ENCODE data around the gene PCBP2. TPM values are rescaled to one million over a fixed set of nuclear protein-coding genes. Genes with fewer than 3 reads are reported as not detected.
A peak's percentile ranks its signal among the peaks of the same experiment; 100 is the strongest.
"Not testable (repeated sequence)": the region's sequence is repeated elsewhere in the genome, so short reads cannot be mapped to it uniquely, and the experiment has no call there.

PCBP2 gene
- 100 to 1,000 TPM; 634 to 679 TPM for total RNA-seq
- 1,000 to 10,000 TPM in 5 of 6 donors, 100 to 1,000 TPM in 1; 986 to 1,132 (median 1,062) TPM for polyA plus RNA-seq (ENCODE audit: insufficient read length in 6 of 6)
- long read RNA-seq, donor 1, transcript PCBP2-202 (15 exons, 1,814 nt), result minor isoform, 8 of 147 reads
- long read RNA-seq, donor 1, transcript PCBP2-201 (14 exons, 1,730 nt), result minor isoform, 11 of 147 reads
- long read RNA-seq, donor 1, transcript PCBP2-203 (13 exons, 3,026 nt), result minor isoform, 6 of 147 reads
- long read RNA-seq, donor 1, transcript PCBP2-209 (3 exons, 1,696 nt), result major isoform, 28 of 147 reads
- long read RNA-seq, donor 1, partial matches to known transcripts, result 64 of 147 reads
- long read RNA-seq, donor 1, other reads (novel, unspliced or antisense), result 15 of 147 reads
- long read RNA-seq, donor 2, transcript PCBP2-209 (3 exons, 1,696 nt), result major isoform, 34 of 177 reads
- long read RNA-seq, donor 2, transcript PCBP2-202 (15 exons, 1,814 nt), result minor isoform, 6 of 177 reads
- long read RNA-seq, donor 2, transcript PCBP2-203 (13 exons, 3,026 nt), result minor isoform, 5 of 177 reads
- long read RNA-seq, donor 2, partial matches to known transcripts, result 94 of 177 reads
- long read RNA-seq, donor 2, other reads (novel, unspliced or antisense), result 24 of 177 reads
- long read RNA-seq, donor 3, transcript PCBP2-201 (14 exons, 1,730 nt), result minor isoform, 13 of 115 reads
- long read RNA-seq, donor 3, transcript PCBP2-207 (15 exons, 1,457 nt), result minor isoform, 14 of 115 reads
- long read RNA-seq, donor 3, transcript PCBP2-203 (13 exons, 3,026 nt), result minor isoform, 13 of 115 reads
- long read RNA-seq, donor 3, transcript PCBP2-209 (3 exons, 1,696 nt), result major isoform, 16 of 115 reads
- long read RNA-seq, donor 3, partial matches to known transcripts, result 10 of 115 reads
- long read RNA-seq, donor 3, other reads (novel, unspliced or antisense), result 31 of 115 reads
- long read RNA-seq, donor 4, partial matches to known transcripts, result 31 of 42 reads
- long read RNA-seq, donor 4, other reads (novel, unspliced or antisense), result 7 of 42 reads
- long read RNA-seq, donor 5, transcript PCBP2-207 (15 exons, 1,457 nt), result minor isoform, 8 of 123 reads
- long read RNA-seq, donor 5, transcript PCBP2-202 (15 exons, 1,814 nt), result minor isoform, 6 of 123 reads
- long read RNA-seq, donor 5, transcript PCBP2-201 (14 exons, 1,730 nt), result minor isoform, 6 of 123 reads
- long read RNA-seq, donor 5, transcript PCBP2-209 (3 exons, 1,696 nt), result major isoform, 22 of 123 reads
- long read RNA-seq, donor 5, partial matches to known transcripts, result 43 of 123 reads
- long read RNA-seq, donor 5, other reads (novel, unspliced or antisense), result 27 of 123 reads
- long read RNA-seq, donor 6, transcript PCBP2-209 (3 exons, 1,696 nt), result major isoform, 19 of 82 reads
- long read RNA-seq, donor 6, transcript PCBP2-207 (15 exons, 1,457 nt), result minor isoform, 12 of 82 reads
- long read RNA-seq, donor 6, transcript PCBP2-202 (15 exons, 1,814 nt), result minor isoform, 10 of 82 reads
- long read RNA-seq, donor 6, transcript PCBP2-203 (13 exons, 3,026 nt), result minor isoform, 6 of 82 reads
- long read RNA-seq, donor 6, partial matches to known transcripts, result 23 of 82 reads
- long read RNA-seq, donor 6, other reads (novel, unspliced or antisense), result 5 of 82 reads
- long read RNA-seq, donor 7, transcript PCBP2-209 (3 exons, 1,696 nt), result major isoform, 14 of 61 reads
- long read RNA-seq, donor 7, partial matches to known transcripts, result 15 of 61 reads
- long read RNA-seq, donor 7, other reads (novel, unspliced or antisense), result 19 of 61 reads
- long read RNA-seq, donor 8, transcript PCBP2-203 (13 exons, 3,026 nt), result minor isoform, 8 of 115 reads
- long read RNA-seq, donor 8, transcript PCBP2-201 (14 exons, 1,730 nt), result minor isoform, 9 of 115 reads
- long read RNA-seq, donor 8, transcript PCBP2-202 (15 exons, 1,814 nt), result minor isoform, 11 of 115 reads
- long read RNA-seq, donor 8, transcript PCBP2-209 (3 exons, 1,696 nt), result major isoform, 12 of 115 reads
- long read RNA-seq, donor 8, partial matches to known transcripts, result 33 of 115 reads
- long read RNA-seq, donor 8, other reads (novel, unspliced or antisense), result 28 of 115 reads
- long read RNA-seq, donor 9, partial matches to known transcripts, result 0 of 1 reads
- long read RNA-seq, donor 9, other reads (novel, unspliced or antisense), result 0 of 1 reads
- long read RNA-seq, donor 10, partial matches to known transcripts, result 3 of 16 reads
- long read RNA-seq, donor 10, other reads (novel, unspliced or antisense), result 10 of 16 reads
- long read RNA-seq, donor 11, transcript PCBP2-203 (13 exons, 3,026 nt), result minor isoform, 5 of 86 reads
- long read RNA-seq, donor 11, transcript PCBP2-207 (15 exons, 1,457 nt), result minor isoform, 9 of 86 reads
- long read RNA-seq, donor 11, transcript PCBP2-209 (3 exons, 1,696 nt), result major isoform, 16 of 86 reads
- long read RNA-seq, donor 11, transcript PCBP2-201 (14 exons, 1,730 nt), result minor isoform, 6 of 86 reads
- long read RNA-seq, donor 11, partial matches to known transcripts, result 32 of 86 reads
- long read RNA-seq, donor 11, other reads (novel, unspliced or antisense), result 5 of 86 reads
- long read RNA-seq, donor 12, transcript PCBP2-207 (15 exons, 1,457 nt), result minor isoform, 7 of 102 reads
- long read RNA-seq, donor 12, transcript PCBP2-209 (3 exons, 1,696 nt), result major isoform, 18 of 102 reads
- long read RNA-seq, donor 12, transcript PCBP2-203 (13 exons, 3,026 nt), result minor isoform, 6 of 102 reads
- long read RNA-seq, donor 12, partial matches to known transcripts, result 24 of 102 reads
- long read RNA-seq, donor 12, other reads (novel, unspliced or antisense), result 30 of 102 reads

GRCh38 chr12:53451661-53452158 lies at the start of gene PCBP2:
Gene PCBP2, plus strand, starts transcription at chr12:53452102. Its CDS starts 2,699 bp downstream, at chr12:53454801.
- Histone ChIP-seq H3K27me3 (no peaks in the 10 kb centered on the region), H3K4me3 (peak within 1 kb of the TSS; percentile 54 to 69), H3K9me3 (no peaks in the 10 kb centered on the region), H3K27ac (peak within 1 kb of the TSS; percentile 92 to 94), H3K4me1 (peaks cover 14 to 33% of the 10 kb centered on the region in 2 donors), H3K36me3 (peaks cover 2 to 52% of the 10 kb centered on the region in 2 donors)
- peak; percentile 82 to 89 for TF ChIP-seq CTCF (IDR thresholded peaks at IDR 0.05)
- intact Hi-C loops (cut with DNase I), result no loop called here
- DNase-seq (peak; percentile 98 to 99 (median 98)), ATAC-seq (peak; percentile 94)

DNA sequence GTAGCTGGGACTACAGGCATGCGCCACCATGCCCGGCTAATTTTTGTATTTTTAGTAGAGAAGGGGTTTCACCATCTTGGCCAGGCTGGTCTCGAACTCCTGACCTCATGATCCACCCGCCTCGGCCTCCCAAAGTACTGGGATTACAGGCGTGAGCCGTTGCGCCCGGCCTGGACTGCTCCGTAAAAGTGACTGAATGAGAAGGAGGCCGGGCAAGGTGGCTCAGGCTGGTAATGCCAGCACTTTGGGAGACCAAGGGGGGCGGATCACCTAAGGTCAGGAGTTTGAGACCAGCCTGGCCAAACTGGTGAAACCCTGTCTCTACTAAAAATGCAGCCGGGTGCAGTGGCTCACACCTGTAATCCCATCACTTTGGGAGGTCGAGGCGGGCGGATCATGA lies 49.6 kb upstream of the PCBP2 start:
- H3K4me1 ChIP-seq; ATAC-seq; H3K9me3 ChIP-seq; H3K27ac ChIP-seq; H3K27me3 ChIP-seq; intact Hi-C loops (cut with DNase I); DNase-seq; H3K4me3 ChIP-seq: not testable (repeated sequence)
- H3K36me3 ChIP-seq, result peaks cover 0 to 58% of the 10 kb centered on the region in 2 donors

DNA sequence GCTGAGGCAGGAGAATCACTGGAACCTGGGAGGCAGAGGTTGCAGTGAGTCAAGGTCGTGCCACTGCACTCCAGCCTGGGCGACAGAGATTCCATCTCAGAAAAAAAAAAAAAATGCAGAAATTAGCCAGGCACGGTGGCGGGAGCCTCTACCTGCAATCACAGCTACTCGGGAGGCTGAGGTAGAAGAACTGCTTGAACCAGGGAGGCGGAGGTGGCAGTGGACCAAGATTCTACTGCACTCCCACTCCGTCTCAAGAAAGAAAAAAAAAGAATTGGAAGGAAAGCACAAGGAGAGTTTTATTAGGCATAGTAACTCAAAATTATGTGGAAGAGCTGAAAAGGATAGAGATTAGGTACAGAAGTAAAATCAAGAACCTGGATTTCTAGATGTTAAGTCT lies 49.0 kb upstream of the PCBP2 start:
- TF ChIP-seq CTCF (IDR thresholded peaks at IDR 0.05), result no peak
- H3K4me3 ChIP-seq, result no peak overlapping the region
- H3K27me3 ChIP-seq, result no peaks in the 10 kb centered on the region
- no peaks in the 10 kb centered on the region for H3K4me1 ChIP-seq
- DNase-seq (no peak), ATAC-seq (no peak)
- H3K36me3 ChIP-seq, result peaks cover 0 to 63% of the 10 kb centered on the region in 2 donors
- H3K27ac ChIP-seq, result no peak overlapping the region
- intact Hi-C loops (cut with DNase I), result no loop called here
- H3K9me3 ChIP-seq, result no peaks in the 10 kb centered on the region

- Histone ChIP-seq H3K27ac (no peak overlapping the region), H3K27me3 (no peaks in the 10 kb centered on the region), H3K36me3 (peaks cover 0 to 76% of the 10 kb centered on the region in 2 donors), H3K4me1 (peaks cover 0 to 18% of the 10 kb centered on the region in 2 donors), H3K9me3 (no peaks in the 10 kb centered on the region), H3K4me3 (no peak overlapping the region)
- ATAC-seq (no peak), DNase-seq (no peak)
- intact Hi-C loops (cut with DNase I), result no loop called here
- no peak for TF ChIP-seq CTCF (IDR thresholded peaks at IDR 0.05)
Observed at GRCh38 chr12:53410951-53411350, 41.0 kb upstream of the PCBP2 start.
